ENCODE measurements around the gene CCDC122. TPM values are rescaled to one million over a fixed set of nuclear protein-coding genes. Genes with fewer than 3 reads are reported as not detected.

CCDC122 gene
- total RNA-seq, 1 experiment from 2014 or later: 10.5 TPM

GRCh38 chr13:43878892-43879754 is at the start of gene CCDC122 (continued):
- TF ChIP-seq ARID4B (CRISPR knock-in tag; IDR thresholded peaks at IDR 0.05; ENCODE audit: borderline replicate concordance) (peak; percentile 64), ZBTB21 (CRISPR knock-in tag; IDR thresholded peaks at IDR 0.05; ENCODE audit: borderline replicate concordance) (peak; percentile 70; the same call in 1 of the 2 replicates), ZNF671 (CRISPR knock-in tag; IDR thresholded peaks at IDR 0.05) (no peak), ESRRA (CRISPR knock-in tag; IDR thresholded peaks at IDR 0.05; ENCODE audit: borderline replicate concordance) (peak; percentile 88), FOXP1 (CRISPR knock-in tag; IDR thresholded peaks at IDR 0.05; ENCODE audit: borderline replicate concordance) (peak; percentile 93; the same call in 1 of the 2 replicates), USF2 (CRISPR knock-in tag; IDR thresholded peaks at IDR 0.05) (peak; percentile 48), MLX (CRISPR knock-in tag; IDR thresholded peaks at IDR 0.05) (peak; percentile 76; the same call in 1 of the 2 replicates), ZNF281 (CRISPR knock-in tag; IDR thresholded peaks at IDR 0.05) (peak; percentile 85), SP1 (CRISPR knock-in tag; conservative IDR thresholded peaks at IDR 0.05) (peak; percentile 72), GABPB1 (CRISPR knock-in tag; IDR thresholded peaks at IDR 0.05) (peak; percentile 46; the same call in 1 of the 2 replicates), ETV6 (CRISPR knock-in tag; IDR thresholded peaks at IDR 0.05) (peak; percentile 42), TP53 (CRISPR knock-in tag; IDR thresholded peaks at IDR 0.05) (peak; percentile 89), CREB1 (CRISPR knock-in tag; IDR thresholded peaks at IDR 0.05) (peak; percentile 90), E2F1 (CRISPR knock-in tag; IDR thresholded peaks at IDR 0.05) (peak; percentile 93; the same call in 1 of the 2 replicates), RELA (CRISPR knock-in tag; IDR thresholded peaks at IDR 0.05; ENCODE audit: borderline replicate concordance) (peak; percentile 92; the same call in 1 of the 2 replicates), HMGXB4 (CRISPR knock-in tag; IDR thresholded peaks at IDR 0.05) (peak; percentile 87; the same call in 1 of the 2 replicates), TEAD4 (CRISPR knock-in tag; IDR thresholded peaks at IDR 0.05) (no peak; the same call in 1 of the 2 replicates), CBFB (CRISPR knock-in tag; IDR thresholded peaks at IDR 0.05; ENCODE audit: low read depth) (peak; percentile 77; the same call in 1 of the 2 replicates), PREB (CRISPR knock-in tag; IDR thresholded peaks at IDR 0.05; ENCODE audit: borderline replicate concordance) (peak; percentile 87; the same call in 1 of the 2 replicates), ATF3 (CRISPR knock-in tag; conservative IDR thresholded peaks at IDR 0.05) (peak; percentile 82), ZNF138 (CRISPR knock-in tag; conservative IDR thresholded peaks at IDR 0.05) (peak; percentile 91), NR3C1 (CRISPR knock-in tag; conservative IDR thresholded peaks at IDR 0.05; ENCODE audit: low read depth) (0 out of 2 replicates have a peak, but pooled peaks have one; percentile 31), MAX (CRISPR knock-in tag; IDR thresholded peaks at IDR 0.05) (peak; percentile 87), JUN (CRISPR knock-in tag; IDR thresholded peaks at IDR 0.05) (no peak)

Measured in WTC11 (cell line).